Melanocyte of skin (primary cell): Measurements from ENCODE around the gene OTOP2. TPM values are rescaled to one million over a fixed set of nuclear protein-coding genes. Genes with fewer than 3 reads are reported as not detected.

Experiments used
- total RNA-seq, 2 donors: library from RNA; depleted of rRNA; stranded (reverse); fragments of >200 nt; gene quantifications; 2 replicates each; pipeline ENCODE4 v1.2.3, GENCODE V29; 2012

OTOP2 gene, protein sequence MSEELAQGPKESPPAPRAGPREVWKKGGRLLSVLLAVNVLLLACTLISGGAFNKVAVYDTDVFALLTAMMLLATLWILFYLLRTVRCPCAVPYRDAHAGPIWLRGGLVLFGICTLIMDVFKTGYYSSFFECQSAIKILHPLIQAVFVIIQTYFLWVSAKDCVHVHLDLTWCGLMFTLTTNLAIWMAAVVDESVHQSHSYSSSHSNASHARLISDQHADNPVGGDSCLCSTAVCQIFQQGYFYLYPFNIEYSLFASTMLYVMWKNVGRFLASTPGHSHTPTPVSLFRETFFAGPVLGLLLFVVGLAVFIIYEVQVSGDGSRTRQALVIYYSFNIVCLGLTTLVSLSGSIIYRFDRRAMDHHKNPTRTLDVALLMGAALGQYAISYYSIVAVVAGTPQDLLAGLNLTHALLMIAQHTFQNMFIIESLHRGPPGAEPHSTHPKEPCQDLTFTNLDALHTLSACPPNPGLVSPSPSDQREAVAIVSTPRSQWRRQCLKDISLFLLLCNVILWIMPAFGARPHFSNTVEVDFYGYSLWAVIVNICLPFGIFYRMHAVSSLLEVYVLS
- total RNA-seq, result not detected

DNA sequence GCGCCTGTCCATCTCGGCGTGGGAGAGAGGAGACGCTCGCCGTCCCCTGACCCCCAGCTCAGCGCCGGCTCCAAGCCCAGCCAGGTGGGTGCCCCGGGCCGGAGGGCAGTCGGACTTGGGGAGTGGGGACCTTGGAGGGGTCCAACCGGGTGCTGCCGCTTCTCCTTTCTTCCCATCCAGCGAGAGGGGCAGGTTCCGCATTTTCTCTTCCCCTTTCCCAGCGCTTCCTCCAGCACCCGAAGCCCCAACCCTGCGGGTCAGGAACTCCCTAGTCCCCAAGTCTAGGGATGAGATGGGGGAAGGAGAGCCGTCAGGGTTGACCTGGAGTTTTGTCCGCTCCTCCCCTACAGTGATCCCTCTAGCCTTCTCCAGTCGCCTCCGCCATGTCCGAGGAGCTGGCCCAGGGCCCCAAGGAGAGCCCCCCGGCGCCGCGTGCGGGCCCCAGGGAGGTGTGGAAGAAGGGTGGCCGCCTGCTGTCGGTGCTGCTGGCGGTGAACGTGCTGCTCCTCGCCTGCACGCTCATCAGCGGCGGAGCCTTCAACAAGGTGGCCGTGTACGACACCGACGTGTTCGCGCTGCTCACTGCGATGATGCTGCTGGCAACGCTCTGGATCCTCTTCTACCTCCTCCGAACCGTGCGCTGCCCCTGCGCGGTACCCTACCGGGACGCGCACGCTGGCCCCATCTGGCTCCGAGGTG, at the start of gene OTOP2:
Gene OTOP2, plus strand, starts transcription at position 24 of the 699 bp plus-strand sequence. Its CDS starts 360 bp downstream, at position 384.

DNA sequence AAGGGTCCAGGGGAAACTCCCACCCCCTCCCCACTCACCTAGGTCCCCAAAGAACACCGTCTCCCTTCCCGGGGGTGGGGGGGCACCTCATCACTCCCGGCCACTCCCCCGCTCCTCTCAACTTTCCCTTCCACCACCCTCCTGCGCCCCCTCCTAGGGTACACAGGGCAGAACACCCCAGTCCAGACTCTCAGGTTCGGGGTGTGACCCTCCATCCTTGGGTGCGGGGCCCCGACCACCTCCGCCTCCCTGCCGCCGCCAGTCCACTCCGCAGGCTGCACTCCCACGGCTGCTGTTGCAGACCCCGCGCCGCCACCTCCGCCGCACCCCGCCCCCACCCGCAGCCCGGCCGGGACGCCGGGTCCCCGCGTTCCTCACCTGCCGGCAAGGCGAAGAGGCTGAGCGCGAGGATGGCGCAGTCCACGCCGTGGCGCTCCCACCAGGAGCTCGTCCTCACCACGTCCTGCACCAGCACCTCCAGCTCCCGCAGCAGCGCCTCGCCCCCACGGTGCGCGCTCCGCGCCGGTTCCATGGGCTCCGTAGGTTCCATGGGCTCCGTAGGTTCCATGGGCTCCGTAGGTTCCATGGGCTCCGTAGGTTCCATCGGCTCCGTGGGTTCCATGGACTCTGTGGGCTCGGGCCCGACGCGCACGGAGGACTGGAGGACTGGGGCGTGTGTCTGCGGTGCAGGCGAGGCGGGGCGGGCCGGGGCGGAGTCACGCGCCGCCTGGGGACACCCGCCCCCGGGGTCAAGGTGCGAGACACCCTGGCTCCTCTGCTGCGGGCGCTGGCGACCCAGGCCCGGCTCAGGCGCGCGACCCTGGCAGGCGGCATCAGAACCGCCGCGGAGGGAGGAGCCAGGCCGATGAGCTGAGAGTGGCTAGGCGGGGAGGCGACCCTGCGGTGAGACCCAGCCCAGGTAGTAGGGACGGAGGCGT, 30.8 kb upstream of the OTOP2 start, which contains the start of gene FADS6:
Gene FADS6, minus strand, starts transcription at position 660 of the 938 bp plus-strand sequence. Its CDS starts 38 bp downstream, at position 622.

DNA sequence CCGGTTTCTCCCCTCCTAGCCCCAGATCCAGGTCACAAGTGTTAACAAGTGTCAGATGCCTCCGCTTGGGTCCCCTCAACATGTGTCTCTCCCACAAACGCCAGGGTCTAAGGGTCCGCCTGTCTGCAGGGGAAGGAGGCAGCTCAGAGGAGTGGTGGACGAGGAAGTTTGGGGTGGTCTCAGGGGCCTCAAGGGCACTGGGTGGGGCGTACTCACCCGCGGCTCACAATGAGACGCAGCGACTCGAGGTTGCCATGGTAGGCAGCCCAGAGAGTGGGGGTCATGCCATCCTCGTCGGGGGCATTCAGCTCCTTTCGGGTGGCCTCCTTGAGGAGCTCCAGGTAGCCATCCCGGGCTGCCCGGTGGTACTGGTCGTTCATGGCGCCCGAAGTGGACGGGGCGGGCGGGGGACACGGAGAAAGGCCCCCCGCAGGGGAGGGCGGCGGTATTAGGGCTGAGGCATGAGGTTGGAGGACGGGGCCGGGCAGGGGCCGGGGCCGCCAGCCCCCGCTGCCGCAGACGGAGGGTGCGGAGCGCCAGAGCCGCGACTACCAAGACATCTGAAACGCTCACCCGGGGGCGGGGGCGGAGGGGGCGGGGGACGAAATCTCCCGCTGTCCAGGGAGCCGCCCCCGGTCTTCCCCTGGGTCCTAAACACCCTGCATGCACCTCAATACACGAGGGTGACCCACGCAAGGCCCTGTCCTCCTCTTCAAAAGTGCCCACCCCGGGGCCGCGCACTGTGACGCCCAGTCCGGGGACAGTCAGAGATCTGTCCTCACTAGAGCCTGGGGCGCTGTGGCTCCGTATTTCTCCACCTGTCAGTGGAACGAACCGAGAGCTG, 1.2 kb upstream of the OTOP2 start, which contains the start of gene USH1G:
Gene USH1G, minus strand, starts transcription at position 562 of the 844 bp plus-strand sequence. Its CDS starts 182 bp downstream, at position 380.

DNA sequence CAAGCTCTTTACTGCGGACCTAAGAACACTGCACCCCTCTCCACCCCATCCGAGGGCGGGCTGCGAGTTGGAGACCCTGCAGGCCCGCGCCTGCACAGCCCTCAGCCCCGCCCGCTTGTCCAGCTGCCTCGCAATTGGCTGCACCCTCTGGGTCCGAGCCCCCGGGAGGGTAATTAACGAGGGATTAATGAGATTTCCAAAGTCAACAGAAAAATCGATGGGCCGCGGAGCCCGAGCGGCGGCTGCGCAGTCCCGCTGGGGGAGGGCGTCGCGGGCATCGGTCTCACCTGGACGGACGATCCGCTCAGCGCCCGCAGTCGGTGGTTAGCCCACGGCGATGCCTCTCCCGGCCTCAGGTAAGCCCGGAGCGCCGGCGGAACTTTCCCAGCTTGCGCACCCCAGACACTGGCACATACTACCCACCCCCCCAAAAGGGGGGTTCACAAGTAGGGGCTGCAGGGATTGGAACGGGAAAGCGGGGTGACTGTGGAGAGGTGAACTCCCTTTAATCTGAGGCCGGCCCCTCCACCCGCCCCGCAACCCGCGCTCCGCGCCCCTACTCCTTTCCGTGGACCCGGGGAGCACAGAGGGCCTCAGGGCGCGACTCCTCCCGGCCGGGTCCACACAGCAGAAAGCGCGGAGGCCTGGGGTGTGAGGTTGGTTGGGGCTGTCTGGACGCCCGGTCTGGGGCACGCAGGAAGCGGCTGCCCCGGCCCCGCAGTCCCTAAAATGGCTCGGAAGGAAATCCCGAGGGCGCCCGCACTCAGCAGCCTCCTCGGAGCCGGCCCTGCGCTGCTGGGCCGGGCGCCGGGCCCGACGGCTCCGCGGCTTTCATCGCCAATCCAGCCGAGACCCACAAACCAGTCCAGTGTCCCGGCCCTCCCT, 11.8 kb downstream of the OTOP2 start, which contains the start of gene OTOP3:
Gene OTOP3, plus strand, starts transcription at position 314 of the 885 bp plus-strand sequence. Its CDS starts 24 bp downstream, at position 338.

DNA sequence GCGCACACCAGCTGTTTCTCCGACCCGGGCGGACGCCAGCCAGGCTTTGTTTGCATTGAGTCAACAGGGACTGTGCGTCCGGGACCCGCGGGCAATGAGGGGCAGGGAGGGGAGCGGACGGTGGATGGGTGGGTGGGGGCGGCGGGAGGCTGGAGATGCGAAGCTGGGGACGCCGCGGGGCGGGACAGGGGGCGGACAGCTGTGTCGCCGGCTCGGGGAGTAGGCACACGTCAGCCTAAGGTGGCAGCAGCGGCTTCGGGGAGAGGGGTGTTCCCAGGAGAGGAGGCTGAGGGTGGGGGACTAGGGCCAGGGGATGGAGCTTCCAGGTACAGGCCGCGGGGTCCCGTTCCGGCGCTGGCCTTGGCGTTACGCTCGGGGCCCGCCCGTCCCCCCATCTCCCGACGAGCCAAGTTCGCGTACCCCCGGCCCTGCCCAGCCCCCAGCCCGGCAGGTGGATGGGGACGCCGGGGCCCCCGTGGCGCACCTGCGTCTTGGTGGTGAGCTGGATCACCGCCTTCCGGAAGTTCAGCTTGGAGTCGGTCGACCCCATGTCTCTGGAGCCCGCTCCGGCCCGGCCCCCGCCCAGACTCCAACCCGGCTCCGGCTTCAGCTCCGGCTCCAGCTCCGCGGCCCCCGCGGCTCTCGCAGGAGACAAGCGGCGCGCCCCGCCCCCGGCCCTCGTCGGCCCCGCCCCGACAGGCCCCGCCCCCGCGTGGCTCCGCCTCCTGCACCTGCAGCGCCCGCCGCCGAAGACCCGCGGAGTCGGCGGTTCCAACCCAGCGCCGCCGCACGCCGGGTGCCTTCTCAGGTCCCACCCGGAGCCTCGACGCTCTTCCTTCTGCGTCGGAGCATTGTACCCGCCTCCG, 48.3 kb downstream of the OTOP2 start, which contains the start of gene HID1:
Gene HID1, minus strand, starts transcription at position 653 of the 866 bp plus-strand sequence. Its CDS starts 103 bp downstream, at position 550.

Other genes with a start within 250 kb of the OTOP2 start
- gene CD300LF, start 211.3 kb upstream of the OTOP2 start, total RNA-seq, result not detected
- gene RAB37, start 187.0 kb upstream of the OTOP2 start, total RNA-seq, result under 1 TPM in 1 of 2 donors, not detected in 1; under 0.01 TPM
- 10 to 100 TPM in 1 of 2 donors, 1 to 10 TPM in 1; 8.9 to 21.6 TPM for gene NHERF1, start 175.6 kb upstream of the OTOP2 start, total RNA-seq
- 10 to 100 TPM; 18.6 to 23.0 TPM for gene NAT9, start 147.9 kb upstream of the OTOP2 start, total RNA-seq
- gene GRIN2C, start 64.4 kb upstream of the OTOP2 start, total RNA-seq, result not detected
- gene FDXR, start 51.3 kb upstream of the OTOP2 start, total RNA-seq, result 10 to 100 TPM; 16.9 to 22.3 TPM
- gene FADS6, start 30.6 kb upstream of the OTOP2 start, total RNA-seq, result not detected
- gene USH1G, start 1.0 kb upstream of the OTOP2 start, total RNA-seq, result not detected
- not detected for gene OTOP3, start 11.6 kb downstream of the OTOP2 start, total RNA-seq
- gene HID1, start 48.5 kb downstream of the OTOP2 start, total RNA-seq, result not detected
- 1 to 10 TPM; 4.1 to 6.0 TPM for gene CDR2L, start 63.4 kb downstream of the OTOP2 start, total RNA-seq
- gene MRPL58, start 88.4 kb downstream of the OTOP2 start, total RNA-seq, result 10 to 100 TPM; 29.3 to 36.0 TPM
- gene ATP5PD, start 122.7 kb downstream of the OTOP2 start, total RNA-seq, result 100 to 1,000 TPM; 218 to 264 TPM
- gene KCTD2, start 123.0 kb downstream of the OTOP2 start, total RNA-seq, result 10 to 100 TPM; 16.0 to 20.0 TPM
- 10 to 100 TPM; 12.0 to 17.0 TPM for gene SLC16A5, start 163.7 kb downstream of the OTOP2 start, total RNA-seq
- 1 to 10 TPM; 3.8 to 4.0 TPM for gene ARMC7, start 185.7 kb downstream of the OTOP2 start, total RNA-seq
- 10 to 100 TPM; 40.3 to 42.6 TPM for gene NT5C, start 207.5 kb downstream of the OTOP2 start, total RNA-seq
- gene JPT1, start 230.2 kb downstream of the OTOP2 start, total RNA-seq, result 100 to 1,000 TPM; 109 to 238 TPM